SK-N-MC (cell line): ENCODE results near the gene LINC00305.
A peak's percentile ranks its signal among the peaks of the same experiment; 100 is the strongest.

Source experiments
- EZH2 ChIP-seq: fragments of 200-600 bp; sonication (generic); IDR thresholded peaks from one replicate; pipeline ENCODE4 v1.6.1; 2017; ENCODE audit warnings: antibody characterized with exemption
- FOXP2 ChIP-seq: optimal IDR thresholded peaks from 2 replicates; pipeline ENCODE3; 2011; ENCODE audit warnings: mild to moderate bottlenecking, moderate library complexity; ENCODE audit not compliant: insufficient read depth; ENCODE audit errors: extremely low read length, control extremely low read depth
- POLR2AphosphoS5 ChIP-seq: IDR thresholded peaks from 2 replicates; pipeline ENCODE4 v1.6.1; 2012; ENCODE audit warnings: mild to moderate bottlenecking, low read depth, low read length, borderline replicate concordance

DNA sequence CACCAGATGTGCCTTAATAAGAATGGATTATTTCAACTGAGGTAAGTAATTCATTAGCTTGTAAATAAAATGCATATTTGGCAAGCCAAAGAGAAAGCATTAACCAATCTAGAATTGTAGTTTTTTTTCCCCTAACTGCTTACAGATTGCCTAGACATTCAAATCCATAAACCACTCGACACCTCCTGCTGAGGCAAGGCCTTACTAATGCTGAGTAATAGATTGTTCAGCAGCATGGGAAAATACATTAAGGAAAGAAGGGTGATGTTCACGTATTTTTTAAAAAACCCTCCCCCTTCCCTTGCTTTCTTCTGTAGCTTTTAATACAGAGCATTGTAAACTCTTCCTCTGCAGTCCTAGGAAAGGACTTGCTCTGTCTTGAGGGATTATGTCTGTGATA lies 17.0 kb upstream of the LINC00305 start:
- TF ChIP-seq EZH2: no peak
- peak; percentile 49; the same call in 1 of the 2 replicates for TF ChIP-seq POLR2AphosphoS5
- TF ChIP-seq FOXP2: peak; percentile 85
